ENCODE results near the gene MTUS2. TPM values are rescaled to one million over a fixed set of nuclear protein-coding genes. Genes with fewer than 3 reads are reported as not detected.

Gene MTUS2
- total and polyA plus RNA-seq, 2 donors (not counting 3 experiments of a cell fraction or from before 2014, with no cell fraction given), result not detected

DNA sequence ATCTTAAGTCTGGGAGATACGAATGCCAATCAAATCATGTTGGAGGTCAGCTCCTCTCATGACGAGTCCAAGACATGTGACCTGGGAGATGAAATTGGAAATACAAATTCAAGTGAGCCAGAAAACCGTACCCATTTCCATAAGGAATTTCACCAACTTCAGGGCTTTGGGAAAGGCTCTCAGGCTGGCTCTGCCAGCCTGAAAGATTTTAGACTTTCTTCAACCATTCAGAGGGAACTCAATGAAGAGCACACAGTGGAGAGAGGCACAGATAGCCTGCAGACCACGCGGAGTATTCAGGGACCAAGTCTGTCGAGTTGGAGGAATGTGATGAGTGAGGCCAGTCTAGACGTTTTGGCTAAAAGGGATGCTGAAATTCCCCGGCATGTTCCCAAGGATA lies 204.6 kb downstream of the MTUS2 start:
- CTCF ChIA-PET, result no interaction called here
- Histone ChIP-seq H3K4me2 (ENCODE audit: insufficient read depth, low read length) (no peak overlapping the region), H3K27ac (ENCODE audit: insufficient read depth, low read depth, low read length) (no peak overlapping the region), H3K36me3 (ENCODE audit: control insufficient read depth in 2 of 2, extremely low read depth in 1 of 2, insufficient read depth in 2 of 2, low read length in 2 of 2) (no peaks in the 10 kb centered on the region), H3K9me1 (replicated peaks; ENCODE audit: control insufficient read depth, extremely low read depth, insufficient read depth, low read length) (no peaks in the 10 kb centered on the region), H3K9me3 (replicated peaks; ENCODE audit: control insufficient read depth, insufficient read depth, low read length) (peaks cover 2% of the 10 kb centered on the region), H3K79me2 (ENCODE audit: control insufficient read depth, insufficient read depth, low read length) (no peaks in the 10 kb centered on the region), H2AFZ (ENCODE audit: low read depth, low read length) (no peak overlapping the region), H3K9ac (replicated peaks; ENCODE audit: extremely low read depth, insufficient read depth, low read length) (no peak overlapping the region), H3K27me3 (ENCODE audit: control insufficient read depth in 2 of 2, insufficient read depth in 2 of 2, low read length in 2 of 2) (no peaks in the 10 kb centered on the region), H3K4me1 (ENCODE audit: control insufficient read depth, extremely low read depth, insufficient read depth, low read length) (no peaks in the 10 kb centered on the region), H4K20me1 (replicated peaks; ENCODE audit: control insufficient read depth, extremely low read depth, insufficient read depth, low read length) (no peaks in the 10 kb centered on the region), H3K4me3 (replicated peaks in 1 of 3; ENCODE audit: insufficient read depth in 1 of 3, low read depth in 1 of 3, low read length in 3 of 3) (no peak overlapping the region)
- dilution Hi-C loops (cut with MboI; ENCODE audit: extremely low pct_ligation_motif_present, low sequenced_read_pairs), result no loop called here
- no peak for TF ChIP-seq POLR2A (IDR thresholded peaks at IDR 0.05; ENCODE audit: low read depth, low read length)
- no peak for FAIRE-seq
- intact Hi-C loops (cut with micrococcal nuclease), result no loop called here
- POLR2A ChIA-PET, result no interaction called here
- DNase-seq (ENCODE audit: low read depth, low spot score), result no peak
- no TSS peak for BruUV-seq (replicated peaks)

DNA sequence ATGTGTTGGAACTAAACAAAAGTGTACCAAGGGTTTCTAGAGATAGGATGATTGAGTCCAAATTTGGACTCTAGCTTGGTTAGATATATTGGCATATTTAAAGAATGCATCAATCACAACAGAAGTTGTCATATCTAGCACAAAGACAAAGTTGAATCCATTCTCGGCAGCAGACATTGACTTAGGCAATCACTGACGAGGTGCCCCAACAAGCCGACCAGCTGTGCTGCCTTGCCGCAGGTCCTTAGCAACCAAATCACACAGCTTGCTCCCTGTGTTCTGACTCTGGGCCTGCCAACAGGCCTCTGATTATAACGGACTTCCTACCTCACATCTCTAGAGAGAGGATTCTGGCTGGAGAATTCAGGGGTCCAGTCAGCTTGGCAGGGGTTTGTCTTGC lies 208.7 kb downstream of the MTUS2 start:
- Histone ChIP-seq H3K79me2 (ENCODE audit: control insufficient read depth, insufficient read depth, low read length) (no peaks in the 10 kb centered on the region), H3K9ac (replicated peaks; ENCODE audit: extremely low read depth, insufficient read depth, low read length) (no peak overlapping the region), H3K27ac (ENCODE audit: insufficient read depth, low read depth, low read length) (no peak overlapping the region), H3K9me3 (replicated peaks; ENCODE audit: control insufficient read depth, insufficient read depth, low read length) (peaks cover 2% of the 10 kb centered on the region), H3K4me2 (ENCODE audit: insufficient read depth, low read length) (no peak overlapping the region), H3K9me1 (replicated peaks; ENCODE audit: control insufficient read depth, extremely low read depth, insufficient read depth, low read length) (no peaks in the 10 kb centered on the region), H3K36me3 (ENCODE audit: control insufficient read depth in 2 of 2, extremely low read depth in 1 of 2, insufficient read depth in 2 of 2, low read length in 2 of 2) (no peaks in the 10 kb centered on the region), H3K4me1 (ENCODE audit: control insufficient read depth, extremely low read depth, insufficient read depth, low read length) (no peaks in the 10 kb centered on the region), H3K27me3 (ENCODE audit: control insufficient read depth in 2 of 2, insufficient read depth in 2 of 2, low read length in 2 of 2) (no peaks in the 10 kb centered on the region), H3K4me3 (replicated peaks in 1 of 3; ENCODE audit: insufficient read depth in 1 of 3, low read depth in 1 of 3, low read length in 3 of 3) (no peak overlapping the region), H4K20me1 (replicated peaks; ENCODE audit: control insufficient read depth, extremely low read depth, insufficient read depth, low read length) (no peaks in the 10 kb centered on the region), H2AFZ (ENCODE audit: low read depth, low read length) (no peak overlapping the region)
- TF ChIP-seq, protein P1, sequence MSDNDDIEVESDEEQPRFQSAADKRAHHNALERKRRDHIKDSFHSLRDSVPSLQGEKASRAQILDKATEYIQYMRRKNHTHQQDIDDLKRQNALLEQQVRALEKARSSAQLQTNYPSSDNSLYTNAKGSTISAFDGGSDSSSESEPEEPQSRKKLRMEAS (IDR thresholded peaks at IDR 0.05; ENCODE audit: insufficient read depth, insufficient read length), result no peak
- dilution Hi-C loops (cut with MboI; ENCODE audit: extremely low pct_ligation_motif_present, low sequenced_read_pairs) (no loop called here), intact Hi-C loops (cut with micrococcal nuclease) (no loop called here)
- BruUV-seq (replicated peaks), result no TSS peak
- ChIA-PET CTCF (no interaction called here), POLR2A (no interaction called here)
- no peak for FAIRE-seq
- no peak for DNase-seq (ENCODE audit: low read depth, low spot score)
